OCI-LY7 (cell line): ENCODE results near the gene THG1L. TPM values are rescaled to one million over a fixed set of nuclear protein-coding genes. Genes with fewer than 3 reads are reported as not detected.

Experiments
- BruUV-seq: library from RNA; stranded (reverse); fragments of 400-500 nt; replicated peaks from 2 replicates; lab custom pipeline; 2021; lab: Mats Ljungman, UMichigan
- CTCF ChIA-PET: fragments of 300-600 bp; sonication (Branson Sonifier 250); formaldehyde crosslinking; loops from one replicate; lab custom pipeline; 2022; ENCODE audit warnings: antibody characterized with exemption; ENCODE audit not compliant: unreplicated experiment; lab: Charles Lee
- POLR2A ChIA-PET: fragments of 300-600 bp; sonication (Branson Sonifier 250); formaldehyde crosslinking; loops from one replicate; lab custom pipeline; 2022; ENCODE audit warnings: antibody characterized with exemption; lab: Charles Lee
- DNase-seq: peaks from one replicate; pipeline ENCODE4 v3.0.0-alpha.2; 2015; ENCODE audit warnings: low spot score
- H2AFZ ChIP-seq: fragments of 200-600 bp; sonication (generic), shearing (Covaris generic); 2 replicates; pipeline ENCODE4 v1.6.1; 2014; ENCODE audit warnings: mild to moderate bottlenecking, antibody characterized with exemption, low read length, moderate library complexity
- H3K27ac ChIP-seq: fragments of 200-600 bp; sonication (generic); 2 replicates; pipeline ENCODE4 v1.5.1; 2014; ENCODE audit warnings: mixed run types, low read depth, mild to moderate bottlenecking, moderate library complexity, low read length, inconsistent platforms; ENCODE audit not compliant: poor library complexity, severe bottlenecking
- H3K36me3 ChIP-seq: fragments of 200-600 bp; sonication (generic); 2 replicates; pipeline ENCODE4 v1.6.1; 2014; ENCODE audit warnings: mild to moderate bottlenecking, antibody characterized with exemption, low read length, moderate library complexity, mixed read lengths; ENCODE audit not compliant: insufficient read depth
- H3K4me1 ChIP-seq: fragments of 200-600 bp; sonication (generic); 2 replicates; pipeline ENCODE4 v1.5.1; 2014; ENCODE audit warnings: mild to moderate bottlenecking, low read length; ENCODE audit not compliant: insufficient read depth, poor library complexity, severe bottlenecking
- H3K4me2 ChIP-seq: fragments of 200-600 bp; sonication (generic); 2 replicates; pipeline ENCODE4 v1.6.1; 2014; ENCODE audit warnings: mild to moderate bottlenecking, low read length
- H3K4me3 ChIP-seq: fragments of 200-600 bp; sonication (generic); 2 replicates; pipeline ENCODE4 v1.5.1; 2014; ENCODE audit warnings: mild to moderate bottlenecking, low read depth, low read length; ENCODE audit not compliant: poor library complexity, severe bottlenecking
- H3K79me2 ChIP-seq: fragments of 200-600 bp; sonication (generic); 2 replicates; pipeline ENCODE4 v1.6.1; 2016; ENCODE audit warnings: low read depth, mild to moderate bottlenecking, low read length, moderate library complexity, mixed read lengths; ENCODE audit not compliant: insufficient read depth
- H3K9me2 ChIP-seq: fragments of 200-600 bp; sonication (generic); 2 replicates; pipeline ENCODE4 v1.6.1; 2016; ENCODE audit warnings: mild to moderate bottlenecking, low read length, mixed read lengths; ENCODE audit not compliant: insufficient read depth
- H3K9me3 ChIP-seq: fragments of 200-600 bp; sonication (generic); 2 replicates; pipeline ENCODE4 v1.6.1; 2014; ENCODE audit warnings: mild to moderate bottlenecking, mixed run types, low read length, mixed read lengths
- H4K20me1 ChIP-seq: fragments of 200-600 bp; sonication (generic); 2 replicates; pipeline ENCODE4 v1.6.1; 2014; ENCODE audit warnings: mild to moderate bottlenecking, antibody characterized with exemption, low read length, moderate library complexity, mixed read lengths; ENCODE audit not compliant: insufficient read depth
- CTCF ChIP-seq: fragments of 200-600 bp; sonication (generic); conservative IDR thresholded peaks from 2 replicates; pipeline ENCODE4 v1.5.1; 2014; ENCODE audit warnings: mild to moderate bottlenecking, antibody characterized with exemption, low read length, moderate library complexity, mixed read lengths
- EZH2phosphoT487 ChIP-seq: fragments of 200-600 bp; sonication (generic); IDR thresholded peaks from 2 replicates; pipeline ENCODE4 v1.6.1; 2018; ENCODE audit warnings: low read depth, borderline replicate concordance, mild to moderate bottlenecking, mixed run types, antibody characterized with exemption, low read length, moderate library complexity, mixed read lengths
- intact Hi-C: fragments of 100-400 bp; cut with micrococcal nuclease; formaldehyde crosslinking; loops from one replicate; pipeline ENCODE4 v1.10.0; 2022; ENCODE audit not compliant: unreplicated experiment
- total RNA-seq, 2 experiments: library from RNA; depleted of rRNA in 1 of 2; stranded (reverse); fragments of >200 nt in 1 of 2; shearing (Covaris generic) in 1 of 2; gene quantifications; 2 replicates each; pipeline ENCODE4 v1.2.3, GENCODE V29; 2014 to 2022

The THG1L gene
- total RNA-seq, 2 experiments from 2014 or later: 18.5 to 20.7 TPM

- TF ChIP-seq CTCF: no peak
- TF ChIP-seq EZH2phosphoT487: no peak
- no peaks in the 10 kb centered on the region for H3K79me2 ChIP-seq
- H3K9me2 ChIP-seq: no peaks in the 10 kb centered on the region
- H3K27ac ChIP-seq: no peak overlapping the region
- peaks cover 45% of the 10 kb centered on the region for H3K36me3 ChIP-seq
- no peak overlapping the region for H3K4me2 ChIP-seq
- no TSS peak for BruUV-seq
- H4K20me1 ChIP-seq: peaks cover 6% of the 10 kb centered on the region; the same call in 1 of the 2 replicates
- H2AFZ ChIP-seq: no peak overlapping the region
- CTCF ChIA-PET: interaction anchor here (0.6 kb wide), 1 partner anchor 10 kb away, joined by 3 read pairs; no protein-coding TSS in a partner anchor
- no peak for DNase-seq
- H3K4me1 ChIP-seq: peaks cover 22% of the 10 kb centered on the region
- H3K9me3 ChIP-seq: peaks cover 7% of the 10 kb centered on the region; the same call in 1 of the 2 replicates
- intact Hi-C loops: loop anchor here (5.0 kb wide), 1 partner anchor 139 kb away; no protein-coding TSS in a partner anchor
- H3K4me3 ChIP-seq: no peak overlapping the region
- POLR2A ChIA-PET: interaction anchor here (0.6 to 5.0 kb wide), 9 partner anchors 9 to 1388 kb away, joined by 3 to 31 read pairs (median 4); partner anchors contain the start of gene THG1L
These were observed 9.9 kb downstream of the THG1L start for GRCh38 chr5:157741131-157741530.

- Histone ChIP-seq H3K4me2 (peak within 1 kb of the TSS; percentile 83), H3K27ac (no peak within 1 kb of the TSS), H3K9me2 (no peaks in the 10 kb centered on the region), H2AFZ (peak within 1 kb of the TSS; percentile 91), H3K4me3 (peak within 1 kb of the TSS; percentile 98), H3K79me2 (no peaks in the 10 kb centered on the region), H3K9me3 (no peaks in the 10 kb centered on the region; the same call in 1 of the 2 replicates), H3K36me3 (peaks cover 22% of the 10 kb centered on the region), H4K20me1 (peaks cover 6% of the 10 kb centered on the region; the same call in 1 of the 2 replicates), H3K4me1 (peaks cover 22% of the 10 kb centered on the region)
- TF ChIP-seq EZH2phosphoT487 (no peak), CTCF (peak; percentile 98)
- BruUV-seq: no TSS peak
- intact Hi-C loops: loop anchor here (1.0 to 5.0 kb wide), 7 partner anchors 25 to 595 kb away; no protein-coding TSS in a partner anchor
- CTCF ChIA-PET: interaction anchor here (0.6 to 1.5 kb wide), 18 partner anchors 10 to 924 kb away, joined by 3 to 15 read pairs (median 3); partner anchors contain the start of gene THG1L
- POLR2A ChIA-PET: interaction anchor here (0.5 to 5.0 kb wide), 8 partner anchors 12 to 311 kb away, joined by 3 to 31 read pairs (median 3); partner anchors contain the start of gene THG1L
- DNase-seq: peak; percentile 91
These were observed 12.2 kb downstream of the THG1L start, which contains the start of gene LSM11 for GRCh38 chr5:157743163-157744050. TSS of gene LSM11 (plus strand) at chr5:157743712. CDS start at chr5:157743751, 39 bp downstream.
